GM12878 (cell line): ENCODE measurements around the gene KCTD2. TPM values are rescaled to one million over a fixed set of nuclear protein-coding genes. Genes with fewer than 3 reads are reported as not detected.

Experiments used
- ATAC-seq: fragments of 200-7000 bp; cut with Tn5 transposase; 3 replicates; pipeline ENCODE4 v1.9.1; 2020; ENCODE audit warnings: mild to moderate bottlenecking, moderate library complexity
- BruUV-seq: library from RNA; stranded (reverse); fragments of 400-500 nt; replicated peaks from 2 replicates; lab custom pipeline; 2021; lab: Mats Ljungman, UMichigan
- CTCF ChIA-PET: fragments of 300-600 bp; sonication (Branson Sonifier 250); formaldehyde crosslinking; extraction: SDS; loops from one replicate; lab custom pipeline; 2021; ENCODE audit warnings: inconsistent platforms; lab: Yijun Ruan, JAX
- POLR2A ChIA-PET: fragments of 350-600 bp; formaldehyde crosslinking; extraction: SDS; loops from one replicate; lab custom pipeline; 2021; ENCODE audit warnings: inconsistent platforms; lab: Charles Lee
- RAD21 ChIA-PET: fragments of 300-600 bp; sonication (Branson Sonifier 250); formaldehyde crosslinking; loops from one replicate; lab custom pipeline; 2023; ENCODE audit warnings: antibody characterized with exemption; ENCODE audit not compliant: unreplicated experiment; lab: Charles Lee
- SMC1A ChIA-PET: fragments of 300-600 bp; sonication (Branson Sonifier 250); formaldehyde crosslinking; loops from one replicate; lab custom pipeline; 2023; ENCODE audit not compliant: unreplicated experiment, uncharacterized antibody; lab: Charles Lee
- DNase-seq: peaks from one replicate; pipeline ENCODE4 v3.0.0-alpha.2; 2011; ENCODE audit warnings: low read depth, low spot score
- FAIRE-seq: peaks from 3 replicates; lab custom pipeline; 2011; peaks lifted over from hg19 to GRCh38; lab: Jason Lieb, UNC
- H2AFZ ChIP-seq: 2 replicates; pipeline ENCODE4 v1.6.0; 2011; ENCODE audit warnings: low read depth, low read length, control low read depth; ENCODE audit not compliant: control insufficient read depth
- H3K27ac ChIP-seq: 2 replicates; pipeline ENCODE4 v1.5.1; 2011; ENCODE audit warnings: control low read depth; ENCODE audit not compliant: control insufficient read depth, insufficient read depth
- H3K27me3 ChIP-seq, 2 experiments: replicated peaks in 1 of 2; 2 replicates each; pipeline versions ENCODE4 v1.6.0 to v1.6.1; 2011; ENCODE audit warnings: low read length in 1 of 2; ENCODE audit not compliant: control insufficient read depth in 2 of 2, insufficient read depth in 2 of 2
- H3K36me3 ChIP-seq, 2 experiments: 2 replicates each; pipeline ENCODE4 v1.5.1; 2011; ENCODE audit warnings: low read length in 1 of 2; ENCODE audit not compliant: control insufficient read depth in 2 of 2, insufficient read depth in 2 of 2
- H3K4me1 ChIP-seq: 2 replicates; pipeline ENCODE4 v1.6.1; 2011; ENCODE audit warnings: mild to moderate bottlenecking, low read length, moderate library complexity, mixed read lengths; ENCODE audit not compliant: control insufficient read depth, insufficient read depth
- H3K4me2 ChIP-seq: 2 replicates; pipeline ENCODE4 v1.6.0; 2011; ENCODE audit warnings: control low read depth; ENCODE audit not compliant: control insufficient read depth, insufficient read depth
- H3K4me3 ChIP-seq: fragments of 200-600 bp; sonication (generic); 2 replicates; pipeline ENCODE4 v1.5.1; 2016
- H3K79me2 ChIP-seq: 2 replicates; pipeline ENCODE4 v1.6.0; 2011; ENCODE audit warnings: low read length; ENCODE audit not compliant: control insufficient read depth, insufficient read depth
- H3K9ac ChIP-seq: 2 replicates; pipeline ENCODE4 v1.8.0; 2011; ENCODE audit warnings: low read length, control low read depth, mixed read lengths; ENCODE audit not compliant: control insufficient read depth, insufficient read depth
- H3K9me3 ChIP-seq: replicated peaks from 3 replicates; pipeline ENCODE4 v1.5.1; 2011; ENCODE audit warnings: mild to moderate bottlenecking, low read length; ENCODE audit not compliant: control insufficient read depth, insufficient read depth
- H4K20me1 ChIP-seq: 2 replicates; pipeline ENCODE4 v1.6.0; 2011; ENCODE audit not compliant: control insufficient read depth, insufficient read depth
- ELK1 ChIP-seq: IDR thresholded peaks from 2 replicates; pipeline ENCODE4 v1.6.1; 2012; ENCODE audit warnings: low read depth, low read length, improper control_type of control experiment
- ZSCAN29 ChIP-seq: fragments of 450-650 bp; IDR thresholded peaks from 2 replicates; pipeline ENCODE4 v1.6.1; 2017; ENCODE audit warnings: mild to moderate bottlenecking, moderate library complexity
- WGBS: methylation state at CpG from one replicate; pipeline ENCODE4 v1.1.6; 2016; ENCODE audit warnings: low lambda C conversion rate; ENCODE audit not compliant: insufficient replicate concordance, insufficient coverage; ENCODE audit errors: missing lambda C conversion rate; 5-methylcytosine and 5-hydroxymethylcytosine counted together
- in situ Hi-C: fragments of 300-500 bp; cut with MboI; formaldehyde crosslinking; loops from 9 replicates; pipeline ENCODE4 v1.14.3; 2018; ENCODE audit warnings: mixed read lengths
- intact Hi-C: fragments of 100-400 bp; cut with micrococcal nuclease; formaldehyde crosslinking; loops from one replicate; pipeline ENCODE4 v1.14.2; 2022; ENCODE audit not compliant: unreplicated experiment
- polyA plus RNA-seq, 11 experiments: library from polyadenylated mRNA; depleted of rRNA in 4 of 11; unstranded in 6 of 11; stranded (reverse) in 5 of 11; fragments of >200 nt; fragmentation: Nextera tagmentation in 4 of 11; fragmentation: Illumina TruSeq in 1 of 11; extraction: Ambion mirVana in 4 of 11; extraction: Trizol in 1 of 11; gene quantifications; 1 replicate in 1 of 11; 2 replicates in 10 of 11; pipeline versions ENCODE4 v1.2.1 to v1.2.3, GENCODE V29; 2011 to 2016; ENCODE audit warnings: inconsistent platforms in 2 of 11, missing spikeins in 2 of 11, low read depth in 1 of 11
- total RNA-seq, 4 experiments: library from RNA; depleted of rRNA in 3 of 4; stranded (reverse); fragments of >200 nt in 3 of 4; fragmentation: Illumina TruSeq in 1 of 4; extraction: Trizol in 1 of 4; gene quantifications; 2 replicates each; pipeline versions ENCODE4 v1.2.1 to v1.2.3, GENCODE V29; 2013 to 2021
- TF ChIP-seq, protein P1 (sequence below): IDR thresholded peaks from 2 replicates; pipeline ENCODE4 v1.6.1; 2012; ENCODE audit warnings: low read depth, low read length, improper control_type of control experiment
- TF ChIP-seq, protein P2 (sequence below): IDR thresholded peaks from 2 replicates; pipeline ENCODE4 v1.6.1; 2011; ENCODE audit warnings: low read depth, low read length, improper control_type of control experiment, borderline replicate concordance

The KCTD2 gene
- total and polyA plus RNA-seq, 10 of the 15 experiments (the other 5 are each of a cell fraction or from before 2014, with no cell fraction given), result 1.5 to 27.5 (median 13.7) TPM

DNA sequence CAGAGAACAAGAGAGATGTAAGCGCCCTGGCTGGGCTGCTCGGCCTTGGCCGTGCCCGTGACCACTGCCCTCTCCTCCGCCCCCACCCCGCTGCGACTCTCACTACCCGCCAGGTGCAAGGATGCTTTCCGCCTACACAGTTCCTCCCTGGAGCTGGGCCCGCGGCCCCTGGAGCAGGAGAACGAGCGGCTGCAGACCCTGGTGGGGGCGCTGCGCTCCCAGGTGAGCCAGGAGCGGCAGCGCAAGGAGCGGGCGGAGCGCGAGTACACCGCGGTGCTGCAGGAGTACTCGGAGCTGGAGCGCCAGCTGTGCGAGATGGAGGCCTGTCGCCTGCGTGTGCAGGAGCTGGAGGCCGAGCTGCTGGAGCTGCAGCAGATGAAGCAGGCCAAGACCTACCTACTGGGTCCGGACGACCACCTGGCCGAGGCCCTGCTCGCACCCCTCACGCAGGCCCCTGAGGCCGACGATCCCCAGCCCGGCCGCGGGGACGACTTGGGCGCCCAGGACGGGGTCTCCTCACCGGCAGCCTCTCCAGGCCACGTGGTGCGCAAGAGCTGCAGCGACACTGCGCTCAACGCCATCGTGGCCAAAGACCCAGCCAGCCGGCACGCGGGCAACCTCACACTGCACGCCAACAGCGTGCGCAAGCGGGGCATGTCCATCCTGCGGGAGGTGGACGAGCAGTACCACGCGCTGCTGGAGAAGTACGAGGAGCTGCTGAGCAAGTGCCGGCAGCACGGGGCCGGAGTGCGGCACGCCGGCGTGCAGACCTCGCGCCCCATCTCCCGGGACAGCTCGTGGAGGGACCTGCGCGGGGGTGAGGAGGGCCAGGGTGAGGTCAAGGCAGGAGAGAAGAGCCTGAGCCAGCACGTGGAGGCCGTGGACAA, 43.7 kb upstream of the KCTD2 start:
- H3K9me3 ChIP-seq, result no peaks in the 10 kb centered on the region
- BruUV-seq, result no TSS peak
- no peak overlapping the region for H3K27ac ChIP-seq
- no peaks in the 10 kb centered on the region for H3K79me2 ChIP-seq
- SMC1A ChIA-PET, result no interaction called here
- no peak for DNase-seq
- TF ChIP-seq, protein P1, sequence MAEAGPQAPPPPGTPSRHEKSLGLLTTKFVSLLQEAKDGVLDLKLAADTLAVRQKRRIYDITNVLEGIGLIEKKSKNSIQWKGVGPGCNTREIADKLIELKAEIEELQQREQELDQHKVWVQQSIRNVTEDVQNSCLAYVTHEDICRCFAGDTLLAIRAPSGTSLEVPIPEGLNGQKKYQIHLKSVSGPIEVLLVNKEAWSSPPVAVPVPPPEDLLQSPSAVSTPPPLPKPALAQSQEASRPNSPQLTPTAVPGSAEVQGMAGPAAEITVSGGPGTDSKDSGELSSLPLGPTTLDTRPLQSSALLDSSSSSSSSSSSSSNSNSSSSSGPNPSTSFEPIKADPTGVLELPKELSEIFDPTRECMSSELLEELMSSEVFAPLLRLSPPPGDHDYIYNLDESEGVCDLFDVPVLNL, result no peak
- TF ChIP-seq ELK1, result no peak
- TF ChIP-seq ZSCAN29, result no peak
- TF ChIP-seq, protein P2, sequence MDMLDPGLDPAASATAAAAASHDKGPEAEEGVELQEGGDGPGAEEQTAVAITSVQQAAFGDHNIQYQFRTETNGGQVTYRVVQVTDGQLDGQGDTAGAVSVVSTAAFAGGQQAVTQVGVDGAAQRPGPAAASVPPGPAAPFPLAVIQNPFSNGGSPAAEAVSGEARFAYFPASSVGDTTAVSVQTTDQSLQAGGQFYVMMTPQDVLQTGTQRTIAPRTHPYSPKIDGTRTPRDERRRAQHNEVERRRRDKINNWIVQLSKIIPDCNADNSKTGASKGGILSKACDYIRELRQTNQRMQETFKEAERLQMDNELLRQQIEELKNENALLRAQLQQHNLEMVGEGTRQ, result no peak
- TF ChIP-seq, all 136 proteins: peak for 0
- Histone ChIP-seq H2AFZ (no peak overlapping the region), H3K36me3 (no peaks in the 10 kb centered on the region), H4K20me1 (no peaks in the 10 kb centered on the region), H3K4me2 (no peak overlapping the region), H3K27me3 (no peaks in the 10 kb centered on the region), H3K4me3 (no peak overlapping the region), H3K4me1 (no peaks in the 10 kb centered on the region; the same call in 1 of the 2 replicates), H3K9ac (no peak overlapping the region)
- ChIA-PET CTCF (no interaction called here), POLR2A (no interaction called here), RAD21 (no interaction called here)
- WGBS, result 59% methylated on average over 74 of the region's 76 CpGs
- in situ Hi-C loops, result no loop called here
- no peak for FAIRE-seq
- no peak for ATAC-seq
- intact Hi-C loops, result no loop called here
